ENCODE data around the gene APCDD1.

The APCDD1 gene

GRCh38 chr18:10432781-10433180 is 21.7 kb upstream of the APCDD1 start:
- DNase-seq (ENCODE audit: low read depth in 3 of 3), result no peak

GRCh38 chr18:10436160-10436559 is 18.3 kb upstream of the APCDD1 start:
- no peak for DNase-seq (ENCODE audit: low read depth in 3 of 3)

GRCh38 chr18:10437837-10438236 is 16.6 kb upstream of the APCDD1 start:
- no peak for DNase-seq (ENCODE audit: low read depth in 3 of 3)

GRCh38 chr18:10439898-10440297 is 14.5 kb upstream of the APCDD1 start:
- DNase-seq (ENCODE audit: low read depth in 3 of 3), result no peak

- no peak for DNase-seq (ENCODE audit: low read depth in 3 of 3)
These were observed 13.6 kb upstream of the APCDD1 start for GRCh38 chr18:10440884-10441283.

GRCh38 chr18:10441472-10441871 is 13.0 kb upstream of the APCDD1 start:
- no peak for DNase-seq (ENCODE audit: low read depth in 3 of 3)

GRCh38 chr18:10442551-10442971 is 11.9 kb upstream of the APCDD1 start:
- no peak for DNase-seq (ENCODE audit: low read depth in 3 of 3)

- DNase-seq (ENCODE audit: low read depth in 3 of 3), result no peak
These were observed 11.4 kb upstream of the APCDD1 start for GRCh38 chr18:10443001-10443400.

GRCh38 chr18:10444314-10445006 is 10.0 kb upstream of the APCDD1 start:
- DNase-seq (ENCODE audit: low read depth in 3 of 3), result no peak

GRCh38 chr18:10449396-10449795 is 5.0 kb upstream of the APCDD1 start:
- no peak for DNase-seq (ENCODE audit: low read depth in 3 of 3)

- no peak for DNase-seq (ENCODE audit: low read depth in 3 of 3)
These were observed 3.4 kb upstream of the APCDD1 start for GRCh38 chr18:10450986-10451385.

- DNase-seq (ENCODE audit: low read depth in 3 of 3), result no peak
These were observed 1.1 kb upstream of the APCDD1 start for GRCh38 chr18:10453261-10453805.

GRCh38 chr18:10454681-10455557 is 484 bp downstream of the APCDD1 start:
- no peak for DNase-seq (ENCODE audit: low read depth in 3 of 3)

GRCh38 chr18:10455726-10456453 is 1.5 kb downstream of the APCDD1 start:
- DNase-seq (ENCODE audit: low read depth in 3 of 3), result no peak

GRCh38 chr18:10456718-10457117 is 2.3 kb downstream of the APCDD1 start:
- no peak for DNase-seq (ENCODE audit: low read depth in 3 of 3)

GRCh38 chr18:10457128-10457527 is 2.7 kb downstream of the APCDD1 start:
- DNase-seq (ENCODE audit: low read depth in 3 of 3), result no peak

- DNase-seq (ENCODE audit: low read depth in 3 of 3), result no peak
These were observed 3.3 kb downstream of the APCDD1 start for GRCh38 chr18:10457767-10458166.

- DNase-seq (ENCODE audit: low read depth in 3 of 3), result no peak
These were observed 4.3 kb downstream of the APCDD1 start for GRCh38 chr18:10458691-10459090.

- DNase-seq (ENCODE audit: low read depth in 3 of 3), result no peak
These were observed 5.2 kb downstream of the APCDD1 start for GRCh38 chr18:10459587-10459986.

GRCh38 chr18:10460414-10461018 is 6.1 kb downstream of the APCDD1 start:
- no peak for DNase-seq (ENCODE audit: low read depth in 3 of 3)

- no peak for DNase-seq (ENCODE audit: low read depth in 3 of 3)
These were observed 7.6 kb downstream of the APCDD1 start for GRCh38 chr18:10461989-10462388.

GRCh38 chr18:10462597-10462996 is 8.2 kb downstream of the APCDD1 start:
- DNase-seq (ENCODE audit: low read depth in 3 of 3), result no peak

All from stimulated activated CD4-positive, alpha-beta T cell treated with anti-CD3 and anti-CD28 coated beads, TNF-alpha, amount 100 ng/mL, for 4 hours (primary cell).